GM23338 (cell line): Measurements from ENCODE around the gene EPS8L2.

Experiments
- CREB1 ChIP-seq: fragments of 250-450 bp; sonication (Bioruptor Pico); IDR thresholded peaks from 2 replicates; pipeline ENCODE4 v1.5.0; 2020; ENCODE audit warnings: low read depth, mild to moderate bottlenecking, moderate library complexity
- CTCF ChIP-seq, 2 experiments: fragments of 200-600 bp in 1 of 2; sonication (generic) in 1 of 2; conservative IDR thresholded peaks; 2 replicates each; pipeline versions ENCODE4 v1.5.1 to v1.6.1; 2016 to 2017; ENCODE audit warnings: antibody characterized with exemption in 2 of 2, low read depth in 2 of 2, mild to moderate bottlenecking in 2 of 2, moderate library complexity in 1 of 2
- EZH2 ChIP-seq: fragments of 200-600 bp; sonication (generic); IDR thresholded peaks from one replicate; pipeline ENCODE4 v1.8.0; 2017; ENCODE audit warnings: antibody characterized with exemption, mild to moderate bottlenecking, low read depth; ENCODE audit not compliant: unreplicated experiment
- EZH2phosphoT487 ChIP-seq: fragments of 200-600 bp; sonication (generic); IDR thresholded peaks from one replicate; pipeline ENCODE4 v1.8.1; 2018; ENCODE audit warnings: antibody characterized with exemption; ENCODE audit not compliant: unreplicated experiment
- JUNB ChIP-seq: IDR thresholded peaks from one replicate; pipeline ENCODE4 v1.6.1; 2016; ENCODE audit warnings: antibody characterized with exemption; ENCODE audit not compliant: unreplicated experiment
- NANOG ChIP-seq: IDR thresholded peaks from 2 replicates; pipeline ENCODE4 v1.6.1; 2016; ENCODE audit warnings: antibody characterized with exemption, borderline replicate concordance
- POLR2AphosphoS5 ChIP-seq: IDR thresholded peaks from 2 replicates; pipeline ENCODE4 v1.6.1; 2016; ENCODE audit warnings: antibody characterized with exemption, low read depth
- STAT1 ChIP-seq: IDR thresholded peaks from one replicate; pipeline ENCODE4 v1.6.1; 2016; ENCODE audit warnings: antibody characterized with exemption; ENCODE audit not compliant: unreplicated experiment
- ZNF331 ChIP-seq: fragments of 250-450 bp; sonication (Bioruptor Pico); IDR thresholded peaks from 2 replicates; pipeline ENCODE4 v1.5.0; 2020; ENCODE audit warnings: low read depth, mild to moderate bottlenecking, moderate library complexity
- TF ChIP-seq, protein P1 (sequence below): IDR thresholded peaks from one replicate; pipeline ENCODE4 v1.6.1; 2018; ENCODE audit warnings: antibody characterized with exemption; ENCODE audit not compliant: unreplicated experiment
- TF ChIP-seq, protein P2 (sequence below): IDR thresholded peaks from 2 replicates; pipeline ENCODE4 v1.6.1; 2016; ENCODE audit warnings: antibody characterized with exemption
- TF ChIP-seq, protein P3 (sequence below): fragments of 250-450 bp; sonication (Bioruptor Pico); IDR thresholded peaks from 2 replicates; pipeline ENCODE4 v1.5.0; 2020; ENCODE audit warnings: mild to moderate bottlenecking, moderate library complexity

DNA sequence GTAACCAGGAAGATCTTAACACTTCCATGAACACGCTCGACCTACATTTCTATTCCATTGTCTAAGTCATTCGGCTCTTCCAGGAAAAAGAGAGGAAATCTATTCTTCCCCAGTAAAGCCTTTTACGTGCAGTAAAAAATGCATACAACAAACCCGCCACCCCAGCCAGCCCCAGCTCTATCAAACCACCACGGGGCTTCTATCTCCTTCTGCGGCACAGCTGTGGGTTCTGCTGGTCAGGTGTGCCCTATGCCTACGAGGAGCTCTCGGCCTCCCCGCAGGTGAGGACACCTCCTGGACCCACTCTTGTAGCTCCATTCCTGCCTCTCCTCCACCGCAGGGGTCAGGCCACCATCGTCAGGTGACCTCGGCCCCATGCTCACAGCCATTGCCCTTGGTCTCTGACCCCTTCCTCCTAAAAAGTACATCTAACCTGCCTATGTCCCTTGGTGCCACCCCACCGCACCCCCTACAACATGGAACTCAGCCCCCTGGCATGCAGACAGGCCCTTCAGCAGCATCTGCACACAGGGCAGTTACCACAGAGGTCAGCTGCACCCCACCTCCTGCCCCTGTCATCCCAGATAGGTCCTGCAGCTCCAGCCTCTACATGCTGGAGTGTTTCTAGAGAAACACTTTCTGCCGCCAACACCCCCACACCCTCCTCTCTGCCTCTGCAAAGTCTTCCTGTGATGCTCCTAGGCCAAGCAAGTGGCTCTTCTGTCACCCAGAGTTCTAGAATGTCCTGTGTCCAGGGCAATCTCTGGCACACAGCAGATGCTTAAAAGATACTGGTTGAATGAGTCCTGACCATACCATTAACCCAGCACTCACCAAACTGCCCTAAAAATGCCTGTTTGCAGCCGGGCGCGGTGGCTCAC lies 14.1 kb upstream of the EPS8L2 start:
- TF ChIP-seq CTCF (conservative IDR thresholded peaks at IDR 0.05; ENCODE audit: low read depth in 2 of 2) (no peak), EZH2 (no peak), EZH2phosphoT487 (no peak), CREB1 (CRISPR knock-in tag) (no peak), NANOG (no peak), ZNF331 (CRISPR knock-in tag) (no peak), JUNB (no peak), POLR2AphosphoS5 (no peak), STAT1 (no peak)
- TF ChIP-seq, protein P1, sequence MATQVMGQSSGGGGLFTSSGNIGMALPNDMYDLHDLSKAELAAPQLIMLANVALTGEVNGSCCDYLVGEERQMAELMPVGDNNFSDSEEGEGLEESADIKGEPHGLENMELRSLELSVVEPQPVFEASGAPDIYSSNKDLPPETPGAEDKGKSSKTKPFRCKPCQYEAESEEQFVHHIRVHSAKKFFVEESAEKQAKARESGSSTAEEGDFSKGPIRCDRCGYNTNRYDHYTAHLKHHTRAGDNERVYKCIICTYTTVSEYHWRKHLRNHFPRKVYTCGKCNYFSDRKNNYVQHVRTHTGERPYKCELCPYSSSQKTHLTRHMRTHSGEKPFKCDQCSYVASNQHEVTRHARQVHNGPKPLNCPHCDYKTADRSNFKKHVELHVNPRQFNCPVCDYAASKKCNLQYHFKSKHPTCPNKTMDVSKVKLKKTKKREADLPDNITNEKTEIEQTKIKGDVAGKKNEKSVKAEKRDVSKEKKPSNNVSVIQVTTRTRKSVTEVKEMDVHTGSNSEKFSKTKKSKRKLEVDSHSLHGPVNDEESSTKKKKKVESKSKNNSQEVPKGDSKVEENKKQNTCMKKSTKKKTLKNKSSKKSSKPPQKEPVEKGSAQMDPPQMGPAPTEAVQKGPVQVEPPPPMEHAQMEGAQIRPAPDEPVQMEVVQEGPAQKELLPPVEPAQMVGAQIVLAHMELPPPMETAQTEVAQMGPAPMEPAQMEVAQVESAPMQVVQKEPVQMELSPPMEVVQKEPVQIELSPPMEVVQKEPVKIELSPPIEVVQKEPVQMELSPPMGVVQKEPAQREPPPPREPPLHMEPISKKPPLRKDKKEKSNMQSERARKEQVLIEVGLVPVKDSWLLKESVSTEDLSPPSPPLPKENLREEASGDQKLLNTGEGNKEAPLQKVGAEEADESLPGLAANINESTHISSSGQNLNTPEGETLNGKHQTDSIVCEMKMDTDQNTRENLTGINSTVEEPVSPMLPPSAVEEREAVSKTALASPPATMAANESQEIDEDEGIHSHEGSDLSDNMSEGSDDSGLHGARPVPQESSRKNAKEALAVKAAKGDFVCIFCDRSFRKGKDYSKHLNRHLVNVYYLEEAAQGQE, result no peak
- TF ChIP-seq, protein P2, sequence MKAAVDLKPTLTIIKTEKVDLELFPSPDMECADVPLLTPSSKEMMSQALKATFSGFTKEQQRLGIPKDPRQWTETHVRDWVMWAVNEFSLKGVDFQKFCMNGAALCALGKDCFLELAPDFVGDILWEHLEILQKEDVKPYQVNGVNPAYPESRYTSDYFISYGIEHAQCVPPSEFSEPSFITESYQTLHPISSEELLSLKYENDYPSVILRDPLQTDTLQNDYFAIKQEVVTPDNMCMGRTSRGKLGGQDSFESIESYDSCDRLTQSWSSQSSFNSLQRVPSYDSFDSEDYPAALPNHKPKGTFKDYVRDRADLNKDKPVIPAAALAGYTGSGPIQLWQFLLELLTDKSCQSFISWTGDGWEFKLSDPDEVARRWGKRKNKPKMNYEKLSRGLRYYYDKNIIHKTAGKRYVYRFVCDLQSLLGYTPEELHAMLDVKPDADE, result no peak
- TF ChIP-seq, protein P3, sequence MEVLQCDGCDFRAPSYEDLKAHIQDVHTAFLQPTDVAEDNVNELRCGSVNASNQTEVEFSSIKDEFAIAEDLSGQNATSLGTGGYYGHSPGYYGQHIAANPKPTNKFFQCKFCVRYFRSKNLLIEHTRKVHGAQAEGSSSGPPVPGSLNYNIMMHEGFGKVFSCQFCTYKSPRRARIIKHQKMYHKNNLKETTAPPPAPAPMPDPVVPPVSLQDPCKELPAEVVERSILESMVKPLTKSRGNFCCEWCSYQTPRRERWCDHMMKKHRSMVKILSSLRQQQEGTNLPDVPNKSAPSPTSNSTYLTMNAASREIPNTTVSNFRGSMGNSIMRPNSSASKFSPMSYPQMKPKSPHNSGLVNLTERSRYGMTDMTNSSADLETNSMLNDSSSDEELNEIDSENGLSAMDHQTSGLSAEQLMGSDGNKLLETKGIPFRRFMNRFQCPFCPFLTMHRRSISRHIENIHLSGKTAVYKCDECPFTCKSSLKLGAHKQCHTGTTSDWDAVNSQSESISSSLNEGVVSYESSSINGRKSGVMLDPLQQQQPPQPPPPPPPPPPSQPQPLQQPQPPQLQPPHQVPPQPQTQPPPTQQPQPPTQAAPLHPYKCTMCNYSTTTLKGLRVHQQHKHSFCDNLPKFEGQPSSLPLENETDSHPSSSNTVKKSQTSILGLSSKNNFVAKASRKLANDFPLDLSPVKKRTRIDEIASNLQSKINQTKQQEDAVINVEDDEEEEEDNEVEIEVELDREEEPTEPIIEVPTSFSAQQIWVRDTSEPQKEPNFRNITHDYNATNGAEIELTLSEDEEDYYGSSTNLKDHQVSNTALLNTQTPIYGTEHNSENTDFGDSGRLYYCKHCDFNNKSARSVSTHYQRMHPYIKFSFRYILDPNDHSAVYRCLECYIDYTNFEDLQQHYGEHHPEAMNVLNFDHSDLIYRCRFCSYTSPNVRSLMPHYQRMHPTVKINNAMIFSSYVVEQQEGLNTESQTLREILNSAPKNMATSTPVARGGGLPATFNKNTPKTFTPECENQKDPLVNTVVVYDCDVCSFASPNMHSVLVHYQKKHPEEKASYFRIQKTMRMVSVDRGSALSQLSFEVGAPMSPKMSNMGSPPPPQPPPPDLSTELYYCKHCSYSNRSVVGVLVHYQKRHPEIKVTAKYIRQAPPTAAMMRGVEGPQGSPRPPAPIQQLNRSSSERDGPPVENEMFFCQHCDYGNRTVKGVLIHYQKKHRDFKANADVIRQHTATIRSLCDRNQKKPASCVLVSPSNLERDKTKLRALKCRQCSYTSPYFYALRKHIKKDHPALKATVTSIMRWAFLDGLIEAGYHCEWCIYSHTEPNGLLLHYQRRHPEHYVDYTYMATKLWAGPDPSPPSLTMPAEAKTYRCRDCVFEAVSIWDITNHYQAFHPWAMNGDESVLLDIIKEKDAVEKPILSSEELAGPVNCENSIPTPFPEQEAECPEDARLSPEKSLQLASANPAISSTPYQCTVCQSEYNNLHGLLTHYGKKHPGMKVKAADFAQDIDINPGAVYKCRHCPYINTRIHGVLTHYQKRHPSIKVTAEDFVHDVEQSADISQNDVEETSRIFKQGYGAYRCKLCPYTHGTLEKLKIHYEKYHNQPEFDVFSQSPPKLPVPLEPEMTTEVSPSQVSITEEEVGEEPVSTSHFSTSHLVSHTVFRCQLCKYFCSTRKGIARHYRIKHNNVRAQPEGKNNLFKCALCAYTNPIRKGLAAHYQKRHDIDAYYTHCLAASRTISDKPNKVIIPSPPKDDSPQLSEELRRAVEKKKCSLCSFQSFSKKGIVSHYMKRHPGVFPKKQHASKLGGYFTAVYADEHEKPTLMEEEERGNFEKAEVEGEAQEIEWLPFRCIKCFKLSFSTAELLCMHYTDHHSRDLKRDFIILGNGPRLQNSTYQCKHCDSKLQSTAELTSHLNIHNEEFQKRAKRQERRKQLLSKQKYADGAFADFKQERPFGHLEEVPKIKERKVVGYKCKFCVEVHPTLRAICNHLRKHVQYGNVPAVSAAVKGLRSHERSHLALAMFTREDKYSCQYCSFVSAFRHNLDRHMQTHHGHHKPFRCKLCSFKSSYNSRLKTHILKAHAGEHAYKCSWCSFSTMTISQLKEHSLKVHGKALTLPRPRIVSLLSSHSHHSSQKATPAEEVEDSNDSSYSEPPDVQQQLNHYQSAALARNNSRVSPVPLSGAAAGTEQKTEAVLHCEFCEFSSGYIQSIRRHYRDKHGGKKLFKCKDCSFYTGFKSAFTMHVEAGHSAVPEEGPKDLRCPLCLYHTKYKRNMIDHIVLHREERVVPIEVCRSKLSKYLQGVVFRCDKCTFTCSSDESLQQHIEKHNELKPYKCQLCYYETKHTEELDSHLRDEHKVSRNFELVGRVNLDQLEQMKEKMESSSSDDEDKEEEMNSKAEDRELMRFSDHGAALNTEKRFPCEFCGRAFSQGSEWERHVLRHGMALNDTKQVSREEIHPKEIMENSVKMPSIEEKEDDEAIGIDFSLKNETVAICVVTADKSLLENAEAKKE (CRISPR knock-in tag), result no peak
